ENCODE measurements around the gene MPZL1. TPM values are rescaled to one million over a fixed set of nuclear protein-coding genes. Genes with fewer than 3 reads are reported as not detected.

Gene MPZL1
- total and polyA plus RNA-seq, 2 of the 8 experiments (the other 6 are each of a cell fraction or from before 2014, with no cell fraction given), result 37.8 to 120 TPM

DNA sequence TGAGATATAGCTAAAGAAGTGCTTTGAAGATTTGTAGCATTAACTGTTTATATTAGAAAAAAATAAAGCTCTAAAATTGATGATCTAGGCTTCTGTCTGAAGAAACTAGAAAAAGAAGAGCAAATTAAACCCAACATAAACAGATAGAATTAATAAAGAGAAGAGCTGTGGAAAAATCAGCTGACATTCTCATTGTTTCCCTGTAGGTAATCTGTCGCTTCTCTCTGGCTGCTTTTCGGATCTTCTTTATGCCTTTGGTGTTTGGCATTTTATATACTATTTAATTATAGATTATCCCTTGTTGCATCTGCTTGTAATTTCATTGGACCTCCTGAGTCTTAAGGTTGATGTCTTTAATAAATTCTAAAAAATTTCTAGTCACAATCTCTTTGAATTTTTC lies 59.8 kb downstream of the MPZL1 start:
- 100% methylated on average over 2 of the region's 2 CpGs; no CpG with 5 or more reads in 1 of the 2 experiments for WGBS, 2 experiments (ENCODE audit: extremely low coverage in 1 of 2, insufficient coverage in 1 of 2, insufficient read length in 1 of 2, insufficient replicate concordance in 2 of 2, low coverage in 1 of 2, low lambda C conversion rate in 2 of 2, missing lambda C conversion rate in 1 of 2)
- no peak for FAIRE-seq
- TF ChIP-seq POU5F1 (IDR thresholded peaks at IDR 0.05; ENCODE audit: low read depth, low read length) (no peak), TAF7 (optimal IDR thresholded peaks at IDR 0.05; ENCODE audit: borderline replicate concordance, low read depth, low read length) (no peak), JUN (IDR thresholded peaks at IDR 0.05; ENCODE audit: low read depth, low read length) (no peak)
- TF ChIP-seq, protein P1, sequence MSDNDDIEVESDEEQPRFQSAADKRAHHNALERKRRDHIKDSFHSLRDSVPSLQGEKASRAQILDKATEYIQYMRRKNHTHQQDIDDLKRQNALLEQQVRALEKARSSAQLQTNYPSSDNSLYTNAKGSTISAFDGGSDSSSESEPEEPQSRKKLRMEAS (IDR thresholded peaks at IDR 0.05), result no peak

More for the DNA sequence above, 59.8 kb downstream of the MPZL1 start:
- Histone ChIP-seq H4K5ac (ENCODE audit: insufficient read length, low read depth, low read length) (no peak overlapping the region), H2AK5ac (ENCODE audit: low read depth, low read length) (no peak overlapping the region), H3K18ac (ENCODE audit: extremely low read depth, low read length) (no peak overlapping the region), H3K9me3 (ENCODE audit: insufficient read depth in 2 of 2, low read depth in 1 of 2, low read length in 1 of 2) (no peaks in the 10 kb centered on the region), H3K23ac (ENCODE audit: insufficient read length) (no peak overlapping the region), H3K36me3 (ENCODE audit: control insufficient read depth in 2 of 4, insufficient read depth in 4 of 4, low read length in 3 of 4) (peaks cover 0 to 18% (median 8%) of the 10 kb centered on the region in 4 experiments; a peak in 5 of 8 replicates), H2BK120ac (replicated peaks; ENCODE audit: low read depth, low read length) (no peak overlapping the region), H4K20me1 (replicated peaks in 1 of 2; ENCODE audit: control insufficient read depth in 1 of 2, insufficient read depth in 2 of 2, low read length in 2 of 2) (no peaks in the 10 kb centered on the region), H3K4me1 (replicated peaks in 1 of 4; ENCODE audit: control insufficient read depth in 3 of 4, insufficient read depth in 4 of 4, low read length in 3 of 4) (no peaks in the 10 kb centered on the region), H3K56ac (replicated peaks; ENCODE audit: insufficient read length, low read depth, low read length) (no peak overlapping the region), H2BK5ac (ENCODE audit: low read depth, low read length) (no peak overlapping the region), H2BK12ac (ENCODE audit: low read depth, low read length) (no peak overlapping the region), H3K23me2 (ENCODE audit: low read depth, low read length) (no peaks in the 10 kb centered on the region; the same call in 1 of the 2 replicates), H3K79me1 (ENCODE audit: low read depth, low read length) (no peaks in the 10 kb centered on the region; the same call in 1 of the 2 replicates), H3K9ac (replicated peaks in 1 of 4; ENCODE audit: extremely low read depth in 1 of 4, low read depth in 3 of 4, low read length in 3 of 4) (no peak overlapping the region), H3K79me2 (ENCODE audit: control insufficient read depth in 1 of 2, insufficient read depth in 2 of 2, low read length in 2 of 2) (no peaks in the 10 kb centered on the region), H2AFZ (ENCODE audit: low read length) (no peak overlapping the region), H3K4me3 (ENCODE audit: extremely low read depth in 1 of 4, insufficient read depth in 2 of 4, low read depth in 3 of 4, low read length in 4 of 4) (no peak overlapping the region), H3K14ac (ENCODE audit: insufficient read length) (no peak overlapping the region), H3K4ac (replicated peaks; ENCODE audit: insufficient read length, low read depth, low read length) (no peak overlapping the region), H4K8ac (ENCODE audit: extremely low read depth, insufficient read depth, low read length) (no peak overlapping the region), H2BK15ac (ENCODE audit: low read length) (no peak overlapping the region), H2BK20ac (ENCODE audit: low read length) (no peak overlapping the region), H3K4me2 (ENCODE audit: insufficient read depth in 1 of 2, low read depth in 2 of 2, low read length in 2 of 2) (no peak overlapping the region), H3K27me3 (replicated peaks in 1 of 4; ENCODE audit: control insufficient read depth in 3 of 4, extremely low read depth in 1 of 4, insufficient read depth in 3 of 4, low read length in 3 of 4) (no peaks in the 10 kb centered on the region), H3K27ac (ENCODE audit: low read depth, low read length) (no peak overlapping the region), H4K91ac (replicated peaks; ENCODE audit: insufficient read length, low read length) (no peak overlapping the region)
- CTCF ChIA-PET (ENCODE audit: partially characterized antibody), result interaction anchor here (0.7 to 1.1 kb wide), 2 partner anchors 22 to 93 kb away, joined by 3 read pairs; no protein-coding TSS in a partner anchor
- no peak for DNase-seq (ENCODE audit: low read depth in 1 of 2, low spot score in 2 of 2)
- POLR2A ChIA-PET (ENCODE audit: partially characterized antibody), result interaction anchor here (1.4 kb wide), 1 partner anchor 10 kb away, joined by 4 read pairs; no protein-coding TSS in a partner anchor
